ENCODE measurements around the gene LIN9.
A peak's percentile ranks its signal among the peaks of the same experiment; 100 is the strongest.
"Not testable (repeated sequence)": the region's sequence is repeated elsewhere in the genome, so short reads cannot be mapped to it uniquely, and the experiment has no call there.

Gene LIN9

GRCh38 chr1:226308723-226309397 is at the start of gene LIN9:
LIN9 (minus strand) TSS chr1:226309164; CDS start chr1:226309139, 25 bp downstream.
- DNase-seq: peak; percentile 76

- DNase-seq: no peak
Measured at GRCh38 chr1:226357416-226357815, 48.5 kb upstream of the LIN9 start.

GRCh38 chr1:226355669-226356551 is 46.9 kb upstream of the LIN9 start:
- DNase-seq: peak; percentile 41

- DNase-seq: no peak
Measured at GRCh38 chr1:226355016-226355415, 46.1 kb upstream of the LIN9 start.

- no peak for DNase-seq
Measured at GRCh38 chr1:226353698-226354525, 44.9 kb upstream of the LIN9 start.

- DNase-seq: no peak
Measured at GRCh38 chr1:226351709-226352108, 42.7 kb upstream of the LIN9 start.

- DNase-seq: no peak
Measured at GRCh38 chr1:226350519-226350865, 41.5 kb upstream of the LIN9 start.

- DNase-seq: no peak
Measured at GRCh38 chr1:226349801-226350518, 41.0 kb upstream of the LIN9 start.

GRCh38 chr1:226349081-226349480 is 40.1 kb upstream of the LIN9 start:
- no peak for DNase-seq

GRCh38 chr1:226344441-226345259 is 35.7 kb upstream of the LIN9 start:
- DNase-seq: no peak

- no peak for DNase-seq
Measured at GRCh38 chr1:226342656-226343055, 33.7 kb upstream of the LIN9 start.

GRCh38 chr1:226340111-226340510 is 31.1 kb upstream of the LIN9 start:
- DNase-seq: not testable (repeated sequence)

- no peak for DNase-seq
Measured at GRCh38 chr1:226337276-226337875, 28.4 kb upstream of the LIN9 start.

- DNase-seq: no peak
Measured at GRCh38 chr1:226335661-226336060, 26.7 kb upstream of the LIN9 start.

GRCh38 chr1:226332947-226333346 is 24.0 kb upstream of the LIN9 start:
- no peak for DNase-seq

- no peak for DNase-seq
Measured at GRCh38 chr1:226329237-226329636, 20.3 kb upstream of the LIN9 start.

- DNase-seq: no peak
Measured at GRCh38 chr1:226327761-226328162, 18.8 kb upstream of the LIN9 start.

GRCh38 chr1:226325178-226325577 is 16.2 kb upstream of the LIN9 start:
- DNase-seq: no peak

- no peak for DNase-seq
Measured at GRCh38 chr1:226324479-226324878, 15.5 kb upstream of the LIN9 start.

GRCh38 chr1:226322986-226323385 is 14.0 kb upstream of the LIN9 start:
- no peak for DNase-seq

- no peak for DNase-seq
Measured at GRCh38 chr1:226320930-226321329, 12.0 kb upstream of the LIN9 start.
